Erythroblast (primary cell): ENCODE measurements around the gene ARHGAP5.

ENCODE experiments used
- GATA1 ChIP-seq: IDR thresholded peaks from 2 replicates; pipeline ENCODE4 v1.6.1; 2011; ENCODE audit warnings: low read depth, mild to moderate bottlenecking, control low read depth, low read length, moderate library complexity
- POLR2A ChIP-seq: IDR thresholded peaks from 2 replicates; pipeline ENCODE4 v1.6.1; 2011; ENCODE audit warnings: mild to moderate bottlenecking, low read length

DNA sequence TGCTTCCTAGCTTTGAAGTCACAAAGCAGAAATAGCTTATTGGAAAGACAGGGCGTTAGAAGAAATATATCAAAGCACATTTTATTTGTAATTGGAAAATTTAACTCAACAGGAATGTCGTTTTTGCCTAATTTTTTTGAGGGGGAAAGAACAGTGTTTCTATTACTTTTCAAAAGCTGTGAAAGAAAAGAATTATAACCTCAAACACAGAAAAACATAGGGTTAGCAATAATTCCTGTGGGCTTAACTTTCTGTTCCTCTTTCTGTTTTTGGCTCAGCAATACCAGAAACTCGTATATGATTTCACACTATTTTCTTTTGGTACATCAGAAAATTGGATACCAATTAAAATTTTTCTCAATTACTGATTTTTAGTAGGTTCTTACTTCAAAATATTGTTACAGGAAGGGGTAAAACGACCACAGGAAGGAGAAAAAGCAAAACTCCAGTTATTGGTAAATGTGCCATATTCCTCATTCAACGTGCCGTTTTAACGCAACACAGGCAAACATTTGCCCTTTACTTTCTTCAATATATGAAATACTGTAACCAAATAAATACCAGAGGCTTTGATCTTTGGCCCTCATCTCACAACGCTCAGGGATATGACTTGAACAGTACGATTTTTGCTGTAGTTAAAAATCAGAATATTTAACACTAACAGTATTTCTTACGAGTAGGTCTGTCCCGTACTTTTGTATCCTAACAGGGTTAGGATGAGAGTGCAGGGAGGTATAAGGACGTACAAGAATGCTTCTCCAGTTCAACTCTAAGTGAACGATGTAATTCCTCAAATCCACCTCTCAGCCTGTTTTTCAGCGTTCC lies 123.5 kb downstream of the ARHGAP5 start:
- no peak for TF ChIP-seq POLR2A
- no peak for TF ChIP-seq GATA1
